HFFc6 (cell line): Measurements from ENCODE around the gene TAF8. TPM values are rescaled to one million over a fixed set of nuclear protein-coding genes. Genes with fewer than 3 reads are reported as not detected.
A peak's percentile ranks its signal among the peaks of the same experiment; 100 is the strongest.

Experiments used
- DNase-seq: peaks from one replicate; pipeline ENCODE4 v3.0.0-alpha.2; 2018
- H3K27ac Mint-ChIP-seq: 2 replicates; pipeline ENCODE4 v1.8.0; 2020; ENCODE audit warnings: mild to moderate bottlenecking, mixed read lengths
- H3K27me3 Mint-ChIP-seq: 2 replicates; pipeline ENCODE4 v1.8.0; 2021; ENCODE audit warnings: mild to moderate bottlenecking, moderate library complexity, mixed read lengths; ENCODE audit not compliant: insufficient read depth
- H3K36me3 Mint-ChIP-seq: 2 replicates; pipeline ENCODE4 v1.8.0; 2021; ENCODE audit warnings: low read depth, mixed read lengths
- H3K4me1 Mint-ChIP-seq: 2 replicates; pipeline ENCODE4 v1.8.0; 2020; ENCODE audit warnings: low read depth, mixed read lengths
- H3K4me3 Mint-ChIP-seq: 2 replicates; pipeline ENCODE4 v1.8.0; 2020; ENCODE audit warnings: mild to moderate bottlenecking, moderate library complexity, mixed read lengths
- H3K9me3 Mint-ChIP-seq: 2 replicates; pipeline ENCODE4 v1.8.0; 2020; ENCODE audit warnings: mild to moderate bottlenecking, mixed read lengths
- CTCF ChIP-seq: fragments of 200-600 bp; sonication (generic); IDR thresholded peaks from 2 replicates; pipeline ENCODE4 v1.5.0; 2021; ENCODE audit warnings: antibody characterized with exemption, mild to moderate bottlenecking
- total RNA-seq, 6 experiments: library from RNA; stranded (reverse); fragmentation: NEBNext Ultra II Directional; extraction: Animal tissue kit (Norgen Biotek cat#: 25700); gene quantifications; 2 replicates in 1 of 6; 3 replicates in 5 of 6; pipeline ENCODE4 v1.2.3, GENCODE V29; 2021

TAF8 gene
- total RNA-seq, 6 experiments from 2014 or later: 14.9 to 19.0 (median 16.0) TPM

- no peaks in the 10 kb centered on the region; the same call in 1 of the 2 replicates for H3K27me3 Mint-ChIP-seq
- TF ChIP-seq CTCF: no peak
- DNase-seq: no peak
- H3K4me3 Mint-ChIP-seq: no peak overlapping the region
- H3K4me1 Mint-ChIP-seq: no peaks in the 10 kb centered on the region
- H3K27ac Mint-ChIP-seq: no peak overlapping the region
- no peaks in the 10 kb centered on the region for H3K36me3 Mint-ChIP-seq
- no peaks in the 10 kb centered on the region for H3K9me3 Mint-ChIP-seq
Observed at GRCh38 chr6:42073287-42073686, 23.0 kb downstream of the TAF8 start.

- H3K9me3 Mint-ChIP-seq: no peaks in the 10 kb centered on the region
- peak; percentile 96 for TF ChIP-seq CTCF
- no peaks in the 10 kb centered on the region for H3K36me3 Mint-ChIP-seq
- no peaks in the 10 kb centered on the region; the same call in 1 of the 2 replicates for H3K27me3 Mint-ChIP-seq
- peak; percentile 56 for DNase-seq
- no peaks in the 10 kb centered on the region for H3K4me1 Mint-ChIP-seq
- no peak overlapping the region for H3K4me3 Mint-ChIP-seq
- H3K27ac Mint-ChIP-seq: no peak overlapping the region
Observed at GRCh38 chr6:42075159-42075838, 25.0 kb downstream of the TAF8 start.

- Mint-ChIP-seq H3K36me3 (no peaks in the 10 kb centered on the region), H3K27ac (no peak overlapping the region), H3K9me3 (no peaks in the 10 kb centered on the region), H3K4me1 (no peaks in the 10 kb centered on the region), H3K4me3 (no peak overlapping the region), H3K27me3 (no peaks in the 10 kb centered on the region; the same call in 1 of the 2 replicates)
- no peak for TF ChIP-seq CTCF
- no peak for DNase-seq
Observed at GRCh38 chr6:42078386-42078785, 28.1 kb downstream of the TAF8 start.

GRCh38 chr6:42079941-42080464 is 29.7 kb downstream of the TAF8 start:
- Mint-ChIP-seq H3K27ac (no peak overlapping the region), H3K4me1 (no peaks in the 10 kb centered on the region), H3K27me3 (no peaks in the 10 kb centered on the region; the same call in 1 of the 2 replicates), H3K36me3 (no peaks in the 10 kb centered on the region), H3K4me3 (no peak overlapping the region), H3K9me3 (no peaks in the 10 kb centered on the region)
- DNase-seq: no peak
- no peak for TF ChIP-seq CTCF

GRCh38 chr6:42083530-42083929 is 33.2 kb downstream of the TAF8 start:
- no peak overlapping the region for H3K27ac Mint-ChIP-seq
- no peak for DNase-seq
- no peak overlapping the region for H3K4me3 Mint-ChIP-seq
- no peaks in the 10 kb centered on the region for H3K36me3 Mint-ChIP-seq
- H3K9me3 Mint-ChIP-seq: no peaks in the 10 kb centered on the region
- no peak for TF ChIP-seq CTCF
- peaks cover 3% of the 10 kb centered on the region; the same call in 1 of the 2 replicates for H3K27me3 Mint-ChIP-seq
- peaks cover 13% of the 10 kb centered on the region for H3K4me1 Mint-ChIP-seq
